ENCODE data around the gene SREBF2. TPM values are rescaled to one million over a fixed set of nuclear protein-coding genes. Genes with fewer than 3 reads are reported as not detected.

Gene SREBF2
- total RNA-seq, 1 experiment from 2014 or later: 129 TPM

DNA sequence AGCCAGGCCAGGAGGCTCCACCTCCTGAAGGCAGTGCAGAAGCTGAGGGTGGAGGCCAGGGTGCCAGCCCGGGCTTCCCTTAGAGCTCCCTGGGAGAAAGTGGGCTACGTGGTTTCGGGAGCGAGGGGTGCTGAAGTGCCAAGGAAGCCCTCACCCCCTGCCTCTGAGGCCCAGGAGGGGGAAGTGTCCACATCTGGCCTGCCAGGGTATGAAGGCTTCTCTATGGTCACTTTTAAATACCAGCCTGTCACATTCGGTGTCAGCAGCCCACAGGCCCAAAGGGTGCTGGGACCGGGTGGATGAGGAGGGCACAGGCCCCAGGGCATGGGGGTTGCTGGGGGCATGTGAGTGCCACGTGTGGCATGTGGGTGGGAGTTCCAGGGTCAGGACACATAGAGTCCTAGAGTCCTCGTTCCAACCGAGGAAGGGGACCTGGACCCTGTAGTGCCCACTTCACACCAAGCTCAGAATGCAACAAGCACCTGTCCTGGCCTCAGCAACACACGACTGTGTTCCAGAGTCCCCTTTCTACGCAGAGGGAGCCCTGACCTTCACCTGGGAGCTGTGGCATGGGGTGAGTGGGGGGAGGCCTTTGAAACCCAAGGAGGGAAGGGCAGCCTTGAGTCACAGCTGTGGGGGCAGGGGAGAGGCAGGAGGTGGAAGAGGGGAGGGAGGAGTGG lies 80.3 kb downstream of the SREBF2 start:
- ChIA-PET CTCF (interaction anchor here (1.4 kb wide), 1 partner anchor 13 kb away, joined by 3 read pairs; no protein-coding TSS in a partner anchor), POLR2A (no interaction called here), RAD21 (ENCODE audit: low non-redundant PET in 1 of 2, low total read pairs in 2 of 2, uncharacterized antibody in 2 of 2, unreplicated experiment in 2 of 2) (no interaction called here)
- Histone ChIP-seq H3K9me3 (ENCODE audit: control insufficient read depth in 1 of 2, insufficient read depth in 1 of 2, low read depth in 1 of 2, low read length in 2 of 2) (no peaks in the 10 kb centered on the region), H3K9me2 (ENCODE audit: insufficient read depth) (no peaks in the 10 kb centered on the region), H3K4me3 (replicated peaks in 1 of 2; ENCODE audit: low read depth in 1 of 2, low read length in 2 of 2) (no peak overlapping the region), H3K4me2 (ENCODE audit: low read length) (peak overlapping the region; percentile 42), H4K20me1 (ENCODE audit: insufficient read depth) (no peaks in the 10 kb centered on the region), H3K36me3 (ENCODE audit: control insufficient read depth in 1 of 2, insufficient read depth in 2 of 2, low read length in 2 of 2) (no peaks in the 10 kb centered on the region), H3K79me2 (ENCODE audit: insufficient read depth, low read length) (no peaks in the 10 kb centered on the region), H2AFZ (ENCODE audit: low read depth, low read length, poor library complexity, severe bottlenecking) (no peak overlapping the region), H3K4me1 (ENCODE audit: control insufficient read depth in 1 of 2, insufficient read depth in 2 of 2, low read length in 2 of 2) (peaks cover 8 to 36% of the 10 kb centered on the region in 2 experiments), H3K27me3 (ENCODE audit: insufficient read depth, low read length) (no peaks in the 10 kb centered on the region), H3K27ac (ENCODE audit: low read depth, low read length) (no peak overlapping the region), H3K9ac (ENCODE audit: low read length) (no peak overlapping the region)
- TF ChIP-seq POLR2AphosphoS5 (IDR thresholded peaks at IDR 0.05; ENCODE audit: low read depth, low read length): no peak
- no peak for TF ChIP-seq FOSL1 (IDR thresholded peaks at IDR 0.05; ENCODE audit: low read depth)
- peak; percentile 30 for TF ChIP-seq TCF7L2 (IDR thresholded peaks at IDR 0.05; ENCODE audit: borderline replicate concordance, extremely low read depth, insufficient read depth, insufficient read length)
- TSS peak; percentile 66 for BruUV-seq (replicated peaks)
- no peak for ATAC-seq
- intact Hi-C loops (cut with micrococcal nuclease): no loop called here
- DNase-seq (ENCODE audit: low read depth, low spot score): no peak

DNA sequence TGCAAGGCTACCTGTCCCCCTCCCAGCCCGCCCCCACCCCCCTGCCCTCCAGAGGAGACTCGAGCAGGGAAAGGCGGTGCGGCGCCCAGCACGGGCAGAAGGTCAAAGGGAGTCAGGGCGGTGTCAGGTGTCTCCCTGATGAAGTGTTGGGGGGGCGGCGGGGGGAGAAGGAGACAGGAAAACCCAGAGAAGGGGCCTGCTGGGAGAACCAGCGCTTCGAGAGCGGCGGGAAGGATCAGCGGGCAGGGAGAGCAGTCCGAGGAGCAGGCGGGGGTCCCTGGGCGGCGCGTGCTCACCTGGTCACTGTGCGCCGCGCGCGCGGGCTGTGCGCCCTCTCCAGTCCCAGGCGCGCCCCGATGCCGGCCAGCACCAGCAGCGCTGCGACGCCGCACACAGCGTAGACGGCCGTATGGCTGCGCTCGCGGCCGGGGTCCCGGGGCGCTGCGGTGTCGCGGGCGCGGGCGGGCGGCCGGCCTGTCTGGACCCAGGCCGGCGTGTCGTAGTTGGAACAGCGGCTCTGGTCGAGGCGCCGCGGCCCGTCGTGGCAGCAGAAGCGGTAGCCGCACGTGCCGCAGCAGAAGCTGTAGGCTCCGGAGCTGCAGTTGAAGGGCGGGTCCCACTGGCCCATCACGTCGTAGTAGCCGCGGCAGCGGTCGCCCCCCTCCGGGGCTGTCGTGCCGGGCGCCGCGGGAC lies 81.1 kb downstream of the SREBF2 start:
- DNase-seq (ENCODE audit: low read depth, low spot score): no peak
- no peak overlapping the region for H2AFZ ChIP-seq (ENCODE audit: low read depth, low read length, poor library complexity, severe bottlenecking)
- H3K9ac ChIP-seq (ENCODE audit: low read length): no peak overlapping the region
- no peaks in the 10 kb centered on the region for H3K27me3 ChIP-seq (ENCODE audit: insufficient read depth, low read length)
- H3K9me3 ChIP-seq (ENCODE audit: control insufficient read depth in 1 of 2, insufficient read depth in 1 of 2, low read depth in 1 of 2, low read length in 2 of 2): no peaks in the 10 kb centered on the region
- H3K4me2 ChIP-seq (ENCODE audit: low read length): peak overlapping the region; percentile 42
- no peaks in the 10 kb centered on the region for H3K36me3 ChIP-seq (ENCODE audit: control insufficient read depth in 1 of 2, insufficient read depth in 2 of 2, low read length in 2 of 2)
- peak overlapping the region in 1 of 2 experiments; percentile 21; a peak in 2 of 4 replicates for H3K4me3 ChIP-seq (replicated peaks in 1 of 2; ENCODE audit: low read depth in 1 of 2, low read length in 2 of 2)
- H3K4me1 ChIP-seq (ENCODE audit: control insufficient read depth in 1 of 2, insufficient read depth in 2 of 2, low read length in 2 of 2): peaks cover 12 to 41% of the 10 kb centered on the region in 2 experiments
- RAD21 ChIA-PET (ENCODE audit: low non-redundant PET in 1 of 2, low total read pairs in 2 of 2, uncharacterized antibody in 2 of 2, unreplicated experiment in 2 of 2): no interaction called here
- POLR2A ChIA-PET: no interaction called here
- H3K27ac ChIP-seq (ENCODE audit: low read depth, low read length): peak overlapping the region; percentile 41; the same call in 1 of the 2 replicates
- CTCF ChIA-PET: interaction anchor here (1.4 kb wide), 1 partner anchor 12 kb away, joined by 3 read pairs; no protein-coding TSS in a partner anchor
- no peaks in the 10 kb centered on the region for H4K20me1 ChIP-seq (ENCODE audit: insufficient read depth)
- no TSS peak for BruUV-seq (replicated peaks)
- ATAC-seq: peak; percentile 27
- H3K79me2 ChIP-seq (ENCODE audit: insufficient read depth, low read length): no peaks in the 10 kb centered on the region
- intact Hi-C loops (cut with micrococcal nuclease): no loop called here
- H3K9me2 ChIP-seq (ENCODE audit: insufficient read depth): no peaks in the 10 kb centered on the region
- TF ChIP-seq EGR1 (IDR thresholded peaks at IDR 0.05; ENCODE audit: low read depth): no peak
- no peak for TF ChIP-seq EZH2 (IDR thresholded peaks at IDR 0.05)
- TF ChIP-seq, protein P1, sequence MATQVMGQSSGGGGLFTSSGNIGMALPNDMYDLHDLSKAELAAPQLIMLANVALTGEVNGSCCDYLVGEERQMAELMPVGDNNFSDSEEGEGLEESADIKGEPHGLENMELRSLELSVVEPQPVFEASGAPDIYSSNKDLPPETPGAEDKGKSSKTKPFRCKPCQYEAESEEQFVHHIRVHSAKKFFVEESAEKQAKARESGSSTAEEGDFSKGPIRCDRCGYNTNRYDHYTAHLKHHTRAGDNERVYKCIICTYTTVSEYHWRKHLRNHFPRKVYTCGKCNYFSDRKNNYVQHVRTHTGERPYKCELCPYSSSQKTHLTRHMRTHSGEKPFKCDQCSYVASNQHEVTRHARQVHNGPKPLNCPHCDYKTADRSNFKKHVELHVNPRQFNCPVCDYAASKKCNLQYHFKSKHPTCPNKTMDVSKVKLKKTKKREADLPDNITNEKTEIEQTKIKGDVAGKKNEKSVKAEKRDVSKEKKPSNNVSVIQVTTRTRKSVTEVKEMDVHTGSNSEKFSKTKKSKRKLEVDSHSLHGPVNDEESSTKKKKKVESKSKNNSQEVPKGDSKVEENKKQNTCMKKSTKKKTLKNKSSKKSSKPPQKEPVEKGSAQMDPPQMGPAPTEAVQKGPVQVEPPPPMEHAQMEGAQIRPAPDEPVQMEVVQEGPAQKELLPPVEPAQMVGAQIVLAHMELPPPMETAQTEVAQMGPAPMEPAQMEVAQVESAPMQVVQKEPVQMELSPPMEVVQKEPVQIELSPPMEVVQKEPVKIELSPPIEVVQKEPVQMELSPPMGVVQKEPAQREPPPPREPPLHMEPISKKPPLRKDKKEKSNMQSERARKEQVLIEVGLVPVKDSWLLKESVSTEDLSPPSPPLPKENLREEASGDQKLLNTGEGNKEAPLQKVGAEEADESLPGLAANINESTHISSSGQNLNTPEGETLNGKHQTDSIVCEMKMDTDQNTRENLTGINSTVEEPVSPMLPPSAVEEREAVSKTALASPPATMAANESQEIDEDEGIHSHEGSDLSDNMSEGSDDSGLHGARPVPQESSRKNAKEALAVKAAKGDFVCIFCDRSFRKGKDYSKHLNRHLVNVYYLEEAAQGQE (IDR thresholded peaks at IDR 0.05; ENCODE audit: low read depth): no peak
- no peak for TF ChIP-seq POLR2A (IDR thresholded peaks at IDR 0.05; ENCODE audit: borderline replicate concordance, extremely low read depth, insufficient read depth, insufficient read length)
- no peak for TF ChIP-seq JUND (IDR thresholded peaks at IDR 0.05)
- TF ChIP-seq CBX3 (IDR thresholded peaks at IDR 0.05; ENCODE audit: low read depth): no peak
- TF ChIP-seq, protein P2, sequence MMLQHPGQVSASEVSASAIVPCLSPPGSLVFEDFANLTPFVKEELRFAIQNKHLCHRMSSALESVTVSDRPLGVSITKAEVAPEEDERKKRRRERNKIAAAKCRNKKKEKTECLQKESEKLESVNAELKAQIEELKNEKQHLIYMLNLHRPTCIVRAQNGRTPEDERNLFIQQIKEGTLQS (IDR thresholded peaks at IDR 0.05): no peak
- TF ChIP-seq, protein P3, sequence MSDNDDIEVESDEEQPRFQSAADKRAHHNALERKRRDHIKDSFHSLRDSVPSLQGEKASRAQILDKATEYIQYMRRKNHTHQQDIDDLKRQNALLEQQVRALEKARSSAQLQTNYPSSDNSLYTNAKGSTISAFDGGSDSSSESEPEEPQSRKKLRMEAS (IDR thresholded peaks at IDR 0.05): no peak
- no peak for TF ChIP-seq SP1 (IDR thresholded peaks at IDR 0.05; ENCODE audit: low read depth)
- TF ChIP-seq SRF (IDR thresholded peaks at IDR 0.05; ENCODE audit: low read depth): no peak
- no peak for TF ChIP-seq RAD21 (IDR thresholded peaks at IDR 0.05; ENCODE audit: low read depth)
- no peak for TF ChIP-seq ZNF274 (IDR thresholded peaks at IDR 0.05; ENCODE audit: low read depth, low read length)
- TF ChIP-seq SIN3A (IDR thresholded peaks at IDR 0.05; ENCODE audit: low read depth): no peak
